GM04503 (cell line): Measurements from ENCODE around the gene SFXN1.

Source experiments
- DNase-seq: peaks from one replicate; pipeline ENCODE4 v3.0.0-alpha.2; 2012; ENCODE audit warnings: low read depth

The SFXN1 gene

GRCh38 chr5:175541264-175541663 lies 62.9 kb downstream of the SFXN1 start:
- DNase-seq: no peak

- no peak for DNase-seq
Observed at GRCh38 chr5:175542232-175542965, 64.0 kb downstream of the SFXN1 start.

GRCh38 chr5:175542966-175543235 lies 64.5 kb downstream of the SFXN1 start:
- DNase-seq: no peak

- no peak for DNase-seq
Observed at GRCh38 chr5:175544108-175544511, 65.8 kb downstream of the SFXN1 start.

GRCh38 chr5:175544586-175544985 lies 66.2 kb downstream of the SFXN1 start:
- no peak for DNase-seq

- DNase-seq: no peak
Observed at GRCh38 chr5:175547842-175548241, 69.5 kb downstream of the SFXN1 start.

- no peak for DNase-seq
Observed at GRCh38 chr5:175548626-175549311, 70.4 kb downstream of the SFXN1 start.

- no peak for DNase-seq
Observed at GRCh38 chr5:175550055-175550805, 71.9 kb downstream of the SFXN1 start.

- DNase-seq: no peak
Observed at GRCh38 chr5:175551266-175551665, 72.9 kb downstream of the SFXN1 start.

GRCh38 chr5:175554296-175554695 lies 75.9 kb downstream of the SFXN1 start:
- no peak for DNase-seq

- DNase-seq: no peak
Observed at GRCh38 chr5:175555168-175555785, 76.9 kb downstream of the SFXN1 start.

- no peak for DNase-seq
Observed at GRCh38 chr5:175556794-175557193, 78.4 kb downstream of the SFXN1 start.

GRCh38 chr5:175557778-175558177 lies 79.4 kb downstream of the SFXN1 start:
- no peak for DNase-seq

- DNase-seq: no peak
Observed at GRCh38 chr5:175558801-175559480, 80.6 kb downstream of the SFXN1 start.

- DNase-seq: no peak
Observed at GRCh38 chr5:175560011-175560410, 81.7 kb downstream of the SFXN1 start.

GRCh38 chr5:175561085-175561484 lies 82.7 kb downstream of the SFXN1 start:
- no peak for DNase-seq

GRCh38 chr5:175564716-175565115 lies 86.4 kb downstream of the SFXN1 start:
- DNase-seq: no peak

- no peak for DNase-seq
Observed at GRCh38 chr5:175566697-175567096, 88.3 kb downstream of the SFXN1 start.

- no peak for DNase-seq
Observed at GRCh38 chr5:175567954-175568353, 89.6 kb downstream of the SFXN1 start.

- DNase-seq: no peak
Observed at GRCh38 chr5:175569701-175570100, 91.3 kb downstream of the SFXN1 start.

- DNase-seq: peak; percentile 7
Observed at GRCh38 chr5:175572886-175573285, 94.5 kb downstream of the SFXN1 start.
